Esophagus muscularis mucosa (tissue), 4 donors: ENCODE data around the gene TFAP2E. TPM values are rescaled to one million over a fixed set of nuclear protein-coding genes. Genes with fewer than 3 reads are reported as not detected.

ENCODE experiments used
- DNase-seq: peaks from one replicate; pipeline ENCODE4 v3.0.0-alpha.2; 2017; ENCODE audit errors: extremely low spot score
- H3K27ac ChIP-seq, 4 donors: fragments of 200-600 bp; sonication (generic); replicated peaks in 1 of 4; 1 replicate in 3 of 4; 2 replicates in 1 of 4; pipeline ENCODE4 v1.5.1; 2016 to 2019; ENCODE audit warnings: mild to moderate bottlenecking in 1 of 4
- H3K27me3 ChIP-seq, 4 donors: fragments of 200-600 bp; sonication (generic); one replicate each; pipeline versions ENCODE4 v1.5.1 to v1.6.0; 2016 to 2019
- H3K36me3 ChIP-seq, 4 donors: fragments of 200-600 bp; sonication (generic); one replicate each; pipeline ENCODE4 v1.5.1; 2016 to 2019
- H3K4me1 ChIP-seq, 4 donors: fragments of 200-600 bp; sonication (generic); one replicate each; pipeline ENCODE4 v1.5.1; 2016 to 2019
- H3K4me3 ChIP-seq, 4 donors: fragments of 200-600 bp; sonication (generic); 1 replicate in 2 of 4; 2 replicates in 2 of 4; pipeline ENCODE4 v1.5.1; 2016 to 2019; ENCODE audit warnings: mild to moderate bottlenecking in 4 of 4, moderate library complexity in 1 of 4
- H3K9me3 ChIP-seq, 4 donors: fragments of 200-600 bp; sonication (generic); 1 replicate in 3 of 4; 2 replicates in 1 of 4; pipeline ENCODE4 v1.5.1; 2016 to 2019
- CTCF ChIP-seq, 3 experiments: fragments of 200-600 bp in 2 of 3; fragments of 450-650 bp in 1 of 3; sonication (generic) in 2 of 3; IDR thresholded peaks; one replicate each; pipeline ENCODE4 v1.5.1; 2017 to 2019; ENCODE audit warnings: antibody characterized with exemption in 3 of 3, mild to moderate bottlenecking in 2 of 3, moderate library complexity in 1 of 3
- EP300 ChIP-seq: sonication (generic); formaldehyde crosslinking; IDR thresholded peaks from one replicate; pipeline ENCODE4 v1.6.1; 2017; ENCODE audit warnings: antibody characterized with exemption
- POLR2A ChIP-seq: fragments of 450-650 bp; IDR thresholded peaks from one replicate; pipeline ENCODE4 v1.6.1; 2017; ENCODE audit warnings: antibody characterized with exemption, moderate library complexity, mild to moderate bottlenecking, low read depth
- POLR2AphosphoS5 ChIP-seq, 2 donors: sonication (generic); formaldehyde crosslinking; IDR thresholded peaks; one replicate each; pipeline ENCODE4 v1.6.1; 2017; ENCODE audit warnings: antibody characterized with exemption in 2 of 2
- WGBS: methylation state at CpG from one replicate; pipeline ENCODE4 v1.1.5; 2018; 5-methylcytosine and 5-hydroxymethylcytosine counted together
- intact Hi-C: fragments of 100-400 bp; cut with DNase I; formaldehyde crosslinking; loops from one replicate; pipeline ENCODE4 v1.15.1; 2023
- total RNA-seq, 4 donors: library from RNA; depleted of rRNA; stranded (reverse); fragments of >200 nt; gene quantifications; one replicate each; pipeline versions ENCODE4 v1.1.0 to v1.2.1, GENCODE V29; 2016

The TFAP2E gene
- total RNA-seq, 4 donors from 2014 or later = 0.33 to 0.71 (median 0.63) TPM; not detected in 1

GRCh38 chr1:35603468-35603867, 30.4 kb downstream of the TFAP2E start:
- H3K27ac ChIP-seq = no peak overlapping the region
- no peaks in the 10 kb centered on the region for H3K4me1 ChIP-seq
- DNase-seq = no peak
- H3K27me3 ChIP-seq = no peaks in the 10 kb centered on the region
- no peak overlapping the region for H3K4me3 ChIP-seq
- TF ChIP-seq POLR2A = no peak
- TF ChIP-seq CTCF (IDR thresholded peaks at IDR 0.05) = no peak
- no peak for TF ChIP-seq EP300
- no peak for TF ChIP-seq POLR2AphosphoS5 (IDR thresholded peaks at IDR 0.05)
- H3K9me3 ChIP-seq = no peaks in the 10 kb centered on the region
- peaks cover 46 to 95% (median 78%) of the 10 kb centered on the region in 4 donors for H3K36me3 ChIP-seq
- intact Hi-C loops = no loop called here
- WGBS = 59% methylated on average over 3 of the region's 3 CpGs

GRCh38 chr1:35603941-35604340, 30.8 kb downstream of the TFAP2E start:
- H3K4me3 ChIP-seq = no peak overlapping the region
- no peaks in the 10 kb centered on the region for H3K27me3 ChIP-seq
- no peak for TF ChIP-seq CTCF (IDR thresholded peaks at IDR 0.05)
- no peak for TF ChIP-seq POLR2AphosphoS5 (IDR thresholded peaks at IDR 0.05)
- TF ChIP-seq EP300 = no peak
- TF ChIP-seq POLR2A = no peak
- intact Hi-C loops = no loop called here
- no peaks in the 10 kb centered on the region for H3K4me1 ChIP-seq
- DNase-seq = no peak
- H3K27ac ChIP-seq = no peak overlapping the region
- peaks cover 50 to 97% (median 82%) of the 10 kb centered on the region in 4 donors for H3K36me3 ChIP-seq
- 90% methylated on average over 4 of the region's 4 CpGs for WGBS
- H3K9me3 ChIP-seq = no peaks in the 10 kb centered on the region

- H3K27ac ChIP-seq = no peak overlapping the region
- intact Hi-C loops = no loop called here
- TF ChIP-seq CTCF (IDR thresholded peaks at IDR 0.05) (no peak), POLR2AphosphoS5 (IDR thresholded peaks at IDR 0.05) (no peak), POLR2A (no peak), EP300 (no peak)
- H3K27me3 ChIP-seq = no peaks in the 10 kb centered on the region
- H3K4me1 ChIP-seq = no peaks in the 10 kb centered on the region
- H3K9me3 ChIP-seq = no peaks in the 10 kb centered on the region
- 70% methylated on average over 6 of the region's 6 CpGs for WGBS
- DNase-seq = peak; percentile 50
- peaks cover 56 to 97% (median 87%) of the 10 kb centered on the region in 4 donors for H3K36me3 ChIP-seq
- H3K4me3 ChIP-seq = no peak overlapping the region
These were observed 32.2 kb downstream of the TFAP2E start for GRCh38 chr1:35605071-35605866.

- H3K27ac ChIP-seq = no peak overlapping the region
- peaks cover 56 to 96% (median 87%) of the 10 kb centered on the region in 4 donors for H3K36me3 ChIP-seq
- TF ChIP-seq POLR2AphosphoS5 (IDR thresholded peaks at IDR 0.05) (no peak), EP300 (no peak), POLR2A (no peak), CTCF (IDR thresholded peaks at IDR 0.05) (no peak)
- 77% methylated on average over 4 of the region's 4 CpGs for WGBS
- no peaks in the 10 kb centered on the region for H3K9me3 ChIP-seq
- H3K4me3 ChIP-seq = no peak overlapping the region
- DNase-seq = no peak
- intact Hi-C loops = no loop called here
- no peaks in the 10 kb centered on the region for H3K4me1 ChIP-seq
- H3K27me3 ChIP-seq = no peaks in the 10 kb centered on the region
These were observed 32.7 kb downstream of the TFAP2E start for GRCh38 chr1:35605867-35606182.
